H1 (cell line): Measurements from ENCODE around the gene COL25A1. TPM values are rescaled to one million over a fixed set of nuclear protein-coding genes. Genes with fewer than 3 reads are reported as not detected.

Source experiments
- CTCF ChIA-PET: fragments of 300-600 bp; sonication (Branson Sonifier 250); formaldehyde crosslinking; loops from one replicate; lab custom pipeline; 2021; ENCODE audit not compliant: partially characterized antibody; lab: Charles Lee
- POLR2A ChIA-PET: fragments of 300-600 bp; sonication (Branson Sonifier 250); formaldehyde crosslinking; loops from one replicate; lab custom pipeline; 2021; ENCODE audit warnings: inconsistent platforms; ENCODE audit not compliant: partially characterized antibody; lab: Charles Lee
- DNase-seq, 2 experiments: peaks; one replicate each; pipeline versions ENCODE4 v3.0.0 to v3.0.0-alpha.2; 2010 to 2022; ENCODE audit warnings: low spot score in 2 of 2, low read depth in 1 of 2, mixed read lengths in 1 of 2
- FAIRE-seq: peaks from 2 replicates; lab custom pipeline; 2011; peaks lifted over from hg19 to GRCh38; lab: Jason Lieb, UNC
- H2AFZ ChIP-seq: 2 replicates; pipeline ENCODE4 v1.8.1; 2012; ENCODE audit warnings: low read length, inconsistent platforms
- H2AK5ac ChIP-seq: 2 replicates; pipeline ENCODE4 v1.6.1; 2013; ENCODE audit warnings: low read depth, low read length
- H2BK120ac ChIP-seq: replicated peaks from 2 replicates; pipeline ENCODE3; 2013; ENCODE audit warnings: low read depth, low read length, inconsistent platforms
- H2BK12ac ChIP-seq: 2 replicates; pipeline ENCODE4 v1.6.1; 2013; ENCODE audit warnings: low read depth, low read length
- H2BK15ac ChIP-seq: 2 replicates; pipeline ENCODE4 v1.6.1; 2013; ENCODE audit warnings: low read length
- H2BK20ac ChIP-seq: 2 replicates; pipeline ENCODE4 v1.6.1; 2013; ENCODE audit warnings: low read length
- H2BK5ac ChIP-seq: 2 replicates; pipeline ENCODE4 v1.6.1; 2013; ENCODE audit warnings: low read depth, low read length
- H3K14ac ChIP-seq: 2 replicates; pipeline ENCODE4 v1.6.1; 2013; ENCODE audit warnings: inconsistent platforms; ENCODE audit not compliant: insufficient read length
- H3K18ac ChIP-seq: 2 replicates; pipeline ENCODE4 v1.6.1; 2013; ENCODE audit warnings: low read length; ENCODE audit errors: extremely low read depth
- H3K23ac ChIP-seq: 2 replicates; pipeline ENCODE4 v1.6.1; 2013; ENCODE audit warnings: inconsistent platforms; ENCODE audit not compliant: insufficient read length
- H3K23me2 ChIP-seq: 2 replicates; pipeline ENCODE4 v1.6.1; 2013; ENCODE audit warnings: low read depth, low read length
- H3K27ac ChIP-seq: 2 replicates; pipeline ENCODE4 v1.6.1; 2011; ENCODE audit warnings: low read depth, low read length, inconsistent platforms
- H3K27me3 ChIP-seq, 4 experiments: replicated peaks in 1 of 4; 1 replicate in 1 of 4; 2 replicates in 3 of 4; pipeline versions ENCODE4 v1.6.1 to v1.8.1; 2011 to 2013; ENCODE audit warnings: low read length in 3 of 4, mild to moderate bottlenecking in 3 of 4, inconsistent platforms in 2 of 4, mixed read lengths in 2 of 4, moderate library complexity in 1 of 4; ENCODE audit not compliant: control insufficient read depth in 3 of 4, insufficient read depth in 3 of 4; ENCODE audit errors: extremely low read depth in 1 of 4
- H3K36me3 ChIP-seq, 4 experiments: 2 replicates each; pipeline versions ENCODE4 v1.6.1 to v1.8.1; 2011 to 2013; ENCODE audit warnings: mild to moderate bottlenecking in 4 of 4, low read length in 3 of 4, moderate library complexity in 2 of 4, control low read depth in 1 of 4, inconsistent platforms in 1 of 4; ENCODE audit not compliant: insufficient read depth in 4 of 4, control insufficient read depth in 2 of 4
- H3K4ac ChIP-seq: replicated peaks from 2 replicates; pipeline ENCODE3; 2013; ENCODE audit warnings: low read length, low read depth, mixed read lengths, inconsistent platforms; ENCODE audit not compliant: insufficient read length
- H3K4me1 ChIP-seq, 4 experiments: replicated peaks in 1 of 4; 1 replicate in 1 of 4; 2 replicates in 3 of 4; pipeline versions ENCODE4 v1.6.1 to v1.8.1; 2011 to 2013; ENCODE audit warnings: low read length in 3 of 4, inconsistent platforms in 2 of 4, mixed read lengths in 1 of 4; ENCODE audit not compliant: insufficient read depth in 4 of 4, control insufficient read depth in 3 of 4
- H3K4me2 ChIP-seq, 2 experiments: 2 replicates each; pipeline versions ENCODE4 v1.6.1 to v1.8.1; 2011 to 2013; ENCODE audit warnings: low read depth in 2 of 2, low read length in 2 of 2, control low read depth in 1 of 2, inconsistent platforms in 1 of 2, mild to moderate bottlenecking in 1 of 2; ENCODE audit not compliant: insufficient read depth in 1 of 2
- H3K4me3 ChIP-seq, 4 experiments: fragments of 200-600, 300-600 bp in 1 of 4; sonication (generic), shearing (Covaris generic), sonication (Bioruptor Twin) in 1 of 4; 2 replicates each; pipeline versions ENCODE4 v1.5.1 to v1.8.1; 2011 to 2016; ENCODE audit warnings: low read length in 4 of 4, low read depth in 3 of 4, control low read depth in 2 of 4, inconsistent platforms in 2 of 4, mild to moderate bottlenecking in 2 of 4, mixed read lengths in 1 of 4, moderate library complexity in 1 of 4; ENCODE audit not compliant: insufficient read depth in 2 of 4; ENCODE audit errors: extremely low read depth in 1 of 4
- H3K56ac ChIP-seq: replicated peaks from 2 replicates; pipeline ENCODE3; 2013; ENCODE audit warnings: low read depth, mild to moderate bottlenecking, mixed read lengths, low read length, inconsistent platforms; ENCODE audit not compliant: insufficient read length
- H3K79me1 ChIP-seq: 2 replicates; pipeline ENCODE4 v1.6.1; 2013; ENCODE audit warnings: low read depth, low read length, control low read depth
- H3K79me2 ChIP-seq, 2 experiments: 2 replicates each; pipeline versions ENCODE4 v1.6.1 to v1.8.1; 2012 to 2013; ENCODE audit warnings: low read length in 2 of 2, mild to moderate bottlenecking in 2 of 2, inconsistent platforms in 1 of 2; ENCODE audit not compliant: insufficient read depth in 2 of 2, control insufficient read depth in 1 of 2
- H3K9ac ChIP-seq, 4 experiments: replicated peaks in 1 of 4; 1 replicate in 1 of 4; 2 replicates in 3 of 4; pipeline versions ENCODE4 v1.6.1 to v1.8.1; 2011 to 2013; ENCODE audit warnings: low read depth in 3 of 4, low read length in 3 of 4, control low read depth in 2 of 4, mild to moderate bottlenecking in 2 of 4, moderate library complexity in 2 of 4, inconsistent platforms in 1 of 4; ENCODE audit errors: extremely low read depth in 1 of 4
- H3K9me3 ChIP-seq, 2 experiments: 2 replicates each; pipeline versions ENCODE4 v1.6.1 to v1.8.1; 2012 to 2013; ENCODE audit warnings: mild to moderate bottlenecking in 2 of 2, moderate library complexity in 2 of 2, control low read depth in 1 of 2, inconsistent platforms in 1 of 2, low read depth in 1 of 2, low read length in 1 of 2, mixed read lengths in 1 of 2; ENCODE audit not compliant: insufficient read depth in 2 of 2
- H4K20me1 ChIP-seq, 2 experiments: replicated peaks in 1 of 2; 2 replicates each; pipeline versions ENCODE3 to v1.8.1; 2011 to 2013; ENCODE audit warnings: inconsistent platforms in 2 of 2, low read length in 2 of 2, mild to moderate bottlenecking in 1 of 2; ENCODE audit not compliant: insufficient read depth in 2 of 2, control insufficient read depth in 1 of 2
- H4K5ac ChIP-seq: 2 replicates; pipeline ENCODE4 v1.6.1; 2013; ENCODE audit warnings: low read length, low read depth, mixed read lengths, inconsistent platforms; ENCODE audit not compliant: insufficient read length
- H4K8ac ChIP-seq: 2 replicates; pipeline ENCODE4 v1.8.0; 2013; ENCODE audit warnings: mild to moderate bottlenecking, moderate library complexity, low read length, inconsistent platforms; ENCODE audit not compliant: insufficient read depth; ENCODE audit errors: extremely low read depth
- H4K91ac ChIP-seq: replicated peaks from 2 replicates; pipeline ENCODE3; 2013; ENCODE audit warnings: low read length, mixed read lengths, inconsistent platforms; ENCODE audit not compliant: insufficient read length
- CHD1 ChIP-seq: IDR thresholded peaks from 2 replicates; pipeline ENCODE4 v1.6.1; 2012; ENCODE audit warnings: low read depth, low read length, improper control_type of control experiment
- JUND ChIP-seq: IDR thresholded peaks from 2 replicates; pipeline ENCODE4 v1.6.1; 2011; ENCODE audit warnings: mild to moderate bottlenecking, improper control_type of control experiment, low read length
- SIN3A ChIP-seq, 2 experiments: IDR thresholded peaks in 1 of 2; conservative IDR thresholded peaks in 1 of 2; 2 replicates each; pipeline ENCODE4 v1.6.1; 2011 to 2012; ENCODE audit warnings: low read length in 2 of 2, improper control_type of control experiment in 1 of 2, low read depth in 1 of 2, mild to moderate bottlenecking in 1 of 2
- WGBS, 2 experiments: shearing (Covaris generic) in 1 of 2; methylation state at CpG; one replicate each; pipeline versions ENCODE4 v1.1.6 to v1.1.7; 2013 to 2015; ENCODE audit warnings: low lambda C conversion rate in 2 of 2, mixed read lengths in 2 of 2, inconsistent platforms in 1 of 2, low coverage in 1 of 2, missing lambda C conversion rate in 1 of 2; ENCODE audit not compliant: insufficient replicate concordance in 2 of 2, insufficient coverage in 1 of 2, insufficient read length in 1 of 2; ENCODE audit errors: extremely low coverage in 1 of 2, missing lambda C conversion rate in 1 of 2; 5-methylcytosine and 5-hydroxymethylcytosine counted together
- polyA plus RNA-seq, 7 experiments: library from polyadenylated mRNA; depleted of rRNA in 3 of 7; stranded (reverse) in 5 of 7; unstranded in 2 of 7; fragments of >200 nt in 5 of 7; fragments of 200-250 nt in 2 of 7; gene quantifications; 1 replicate in 5 of 7; 2 replicates in 1 of 7; 4 replicates in 1 of 7; pipeline versions ENCODE4 v1.2.1 to v1.2.3, GENCODE V29; 2011 to 2013; ENCODE audit warnings: missing spikeins in 2 of 7, mixed read lengths in 2 of 7
- total RNA-seq: library from RNA; stranded (reverse); fragmentation: NEBNext Ultra II Directional; extraction: Animal tissue kit (Norgen Biotek cat#: 25700); gene quantifications from 2 replicates; pipeline ENCODE4 v1.2.1, GENCODE V29; 2021
- TF ChIP-seq, protein P1 (sequence below): IDR thresholded peaks from 2 replicates; pipeline ENCODE4 v1.6.1; 2012; ENCODE audit warnings: low read length, inconsistent platforms

The COL25A1 gene
- total and polyA plus RNA-seq, 2 of the 8 experiments (the other 6 are each of a cell fraction or from before 2014, with no cell fraction given), result 1.1 to 8.3 TPM

DNA sequence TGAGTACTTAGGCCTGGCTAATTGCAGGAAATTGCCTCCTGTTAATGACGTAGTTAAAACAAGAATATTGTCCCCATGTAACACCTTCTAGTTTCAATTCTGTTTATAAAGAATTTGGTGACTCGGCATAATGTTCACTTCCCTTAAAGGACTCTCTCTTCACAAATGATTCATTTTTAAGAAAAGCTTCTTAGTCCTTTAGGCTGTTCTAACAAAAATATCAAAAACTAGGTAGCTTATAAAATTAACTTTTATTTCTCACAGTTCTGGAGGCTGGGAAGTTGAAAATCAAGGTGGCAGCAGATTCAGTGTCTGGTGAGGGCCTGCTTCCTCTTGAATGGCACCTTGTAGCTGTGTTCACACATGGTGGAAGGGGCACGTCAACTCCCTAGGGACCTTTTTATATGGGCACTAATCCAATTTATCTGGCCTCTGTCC, 23.8 kb downstream of the COL25A1 start:
- Histone ChIP-seq H3K4me2 (no peak overlapping the region), H4K91ac (no peak overlapping the region), H3K14ac (no peak overlapping the region), H3K27ac (no peak overlapping the region), H3K9ac (no peak overlapping the region), H3K18ac (no peak overlapping the region), H4K8ac (no peak overlapping the region), H3K36me3 (no peaks in the 10 kb centered on the region), H2BK120ac (no peak overlapping the region), H2AK5ac (no peak overlapping the region), H4K5ac (no peak overlapping the region), H2BK20ac (no peak overlapping the region)
- DNase-seq, result no peak
- TF ChIP-seq JUND, result no peak
- no peak for TF ChIP-seq SIN3A (conservative IDR thresholded peaks at IDR 0.05 in 1 of 2, IDR thresholded peaks at IDR 0.05 in 1 of 2; ENCODE audit: low read depth in 1 of 2, low read length in 2 of 2)
- no peak for TF ChIP-seq CHD1
- TF ChIP-seq, protein P1, sequence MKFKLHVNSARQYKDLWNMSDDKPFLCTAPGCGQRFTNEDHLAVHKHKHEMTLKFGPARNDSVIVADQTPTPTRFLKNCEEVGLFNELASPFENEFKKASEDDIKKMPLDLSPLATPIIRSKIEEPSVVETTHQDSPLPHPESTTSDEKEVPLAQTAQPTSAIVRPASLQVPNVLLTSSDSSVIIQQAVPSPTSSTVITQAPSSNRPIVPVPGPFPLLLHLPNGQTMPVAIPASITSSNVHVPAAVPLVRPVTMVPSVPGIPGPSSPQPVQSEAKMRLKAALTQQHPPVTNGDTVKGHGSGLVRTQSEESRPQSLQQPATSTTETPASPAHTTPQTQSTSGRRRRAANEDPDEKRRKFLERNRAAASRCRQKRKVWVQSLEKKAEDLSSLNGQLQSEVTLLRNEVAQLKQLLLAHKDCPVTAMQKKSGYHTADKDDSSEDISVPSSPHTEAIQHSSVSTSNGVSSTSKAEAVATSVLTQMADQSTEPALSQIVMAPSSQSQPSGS, result no peak
- TF ChIP-seq, all 59 proteins: peak for 0
- ChIA-PET CTCF (interaction anchor here (0.9 to 1.8 kb wide), 2 partner anchors 15 to 17 kb away, joined by 3 to 6 read pairs; no protein-coding TSS in a partner anchor), POLR2A (interaction anchor here (0.7 kb wide), 1 partner anchor 11 kb away, joined by 4 read pairs; no protein-coding TSS in a partner anchor)
- H3K23me2 ChIP-seq, result no peaks in the 10 kb centered on the region
- H3K4me3 ChIP-seq, result no peak overlapping the region
- H3K56ac ChIP-seq, result no peak overlapping the region
- no peak overlapping the region for H2AFZ ChIP-seq
- H3K9me3 ChIP-seq, result no peaks in the 10 kb centered on the region
- H3K4ac ChIP-seq, result no peak overlapping the region
- H3K79me1 ChIP-seq, result no peaks in the 10 kb centered on the region
- peaks cover 0 to 1% of the 10 kb centered on the region in 2 experiments for H4K20me1 ChIP-seq
- H3K27me3 ChIP-seq, result no peaks in the 10 kb centered on the region
- H2BK12ac ChIP-seq, result no peak overlapping the region
- H2BK15ac ChIP-seq, result no peak overlapping the region
- no peak overlapping the region for H3K23ac ChIP-seq
- no peak for FAIRE-seq
- WGBS, 2 experiments, result 92% methylated on average over 3 of the region's 3 CpGs; no CpG with 5 or more reads in 1 of the 2 experiments
- H3K79me2 ChIP-seq, result no peaks in the 10 kb centered on the region
- no peaks in the 10 kb centered on the region for H3K4me1 ChIP-seq
- H2BK5ac ChIP-seq, result no peak overlapping the region
